ENCODE results near the gene NRL. TPM values are rescaled to one million over a fixed set of nuclear protein-coding genes. Genes with fewer than 3 reads are reported as not detected.

The NRL gene
- total RNA-seq, 1 donor from 2014 or later = 1.6 TPM

DNA sequence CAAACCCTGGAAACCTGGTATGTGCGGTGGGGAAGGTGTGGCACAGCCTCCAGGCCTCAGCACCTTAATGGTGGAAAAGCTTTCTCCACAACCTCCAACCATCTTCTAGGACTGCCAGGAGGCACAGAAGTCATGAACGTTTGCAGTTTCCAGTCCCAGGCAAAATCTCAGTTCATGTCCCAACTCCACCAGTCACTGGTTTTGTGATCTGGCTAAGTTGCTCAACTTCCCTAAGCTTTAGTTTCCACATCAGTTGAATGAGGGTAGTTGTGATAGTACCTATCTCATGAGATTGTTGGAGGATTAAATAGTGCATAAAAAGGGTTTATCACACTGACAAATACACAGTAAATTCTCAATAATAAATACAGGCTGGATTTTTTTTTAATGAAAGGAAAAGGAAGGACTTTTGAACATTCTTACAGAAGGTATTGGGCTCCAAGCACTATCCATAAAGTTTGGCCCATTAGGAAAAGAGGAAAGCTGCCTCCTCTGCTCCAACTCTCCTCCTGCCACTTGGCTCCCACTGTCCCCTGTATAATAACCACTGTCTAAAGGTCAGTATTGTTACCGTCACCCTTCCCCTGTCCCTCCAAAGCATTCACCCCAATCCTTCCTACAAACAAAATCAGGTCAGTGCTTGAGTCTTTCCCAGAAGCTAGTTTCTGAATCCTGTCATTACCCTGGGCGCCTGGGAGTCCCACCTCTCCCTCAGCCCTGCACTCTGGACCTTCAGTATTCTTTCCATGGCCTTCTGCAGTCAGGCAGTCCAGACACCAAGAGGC lies 14.4 kb downstream of the NRL start:
- no peak for DNase-seq (ENCODE audit: low read depth in 2 of 2)

DNA sequence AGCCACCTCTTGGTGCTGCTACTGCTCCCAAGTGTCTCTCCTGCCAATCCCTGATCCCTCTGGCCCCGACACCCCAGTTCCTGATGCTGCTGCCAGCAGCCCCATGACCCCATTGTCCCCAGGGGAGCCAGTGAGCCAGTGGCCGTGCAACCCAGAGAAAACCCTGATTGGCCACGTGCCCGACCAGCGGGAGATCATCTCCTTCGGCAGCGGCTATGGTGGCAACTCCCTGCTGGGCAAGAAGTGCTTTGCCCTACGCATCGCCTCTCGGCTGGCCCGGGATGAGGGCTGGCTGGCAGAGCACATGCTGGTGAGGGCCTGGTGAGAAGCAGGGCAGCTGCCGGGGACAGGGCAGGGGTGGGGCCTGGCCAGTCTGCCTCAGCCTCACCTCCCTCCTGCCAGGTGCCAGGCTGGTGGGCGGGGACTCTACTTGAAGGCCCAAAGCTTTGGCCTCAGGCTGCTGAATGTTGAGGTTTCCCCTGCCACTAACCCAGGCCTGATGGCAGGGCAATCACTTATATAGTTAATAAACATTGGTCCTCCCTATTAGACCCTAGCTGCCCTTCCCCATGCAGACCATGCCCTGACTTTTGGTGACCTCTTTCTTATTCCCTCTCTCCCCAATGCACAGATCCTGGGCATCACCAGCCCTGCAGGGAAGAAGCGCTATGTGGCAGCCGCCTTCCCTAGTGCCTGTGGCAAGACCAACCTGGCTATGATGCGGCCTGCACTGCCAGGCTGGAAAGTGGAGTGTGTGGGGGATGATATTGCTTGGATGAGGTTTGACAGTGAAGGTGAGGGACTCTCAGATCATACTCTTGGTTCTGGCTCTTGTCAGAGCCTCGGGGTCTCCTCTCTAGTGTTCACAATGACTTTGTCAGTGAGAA lies 15.6 kb downstream of the NRL start:
- no peak for DNase-seq (ENCODE audit: low read depth in 2 of 2)

DNA sequence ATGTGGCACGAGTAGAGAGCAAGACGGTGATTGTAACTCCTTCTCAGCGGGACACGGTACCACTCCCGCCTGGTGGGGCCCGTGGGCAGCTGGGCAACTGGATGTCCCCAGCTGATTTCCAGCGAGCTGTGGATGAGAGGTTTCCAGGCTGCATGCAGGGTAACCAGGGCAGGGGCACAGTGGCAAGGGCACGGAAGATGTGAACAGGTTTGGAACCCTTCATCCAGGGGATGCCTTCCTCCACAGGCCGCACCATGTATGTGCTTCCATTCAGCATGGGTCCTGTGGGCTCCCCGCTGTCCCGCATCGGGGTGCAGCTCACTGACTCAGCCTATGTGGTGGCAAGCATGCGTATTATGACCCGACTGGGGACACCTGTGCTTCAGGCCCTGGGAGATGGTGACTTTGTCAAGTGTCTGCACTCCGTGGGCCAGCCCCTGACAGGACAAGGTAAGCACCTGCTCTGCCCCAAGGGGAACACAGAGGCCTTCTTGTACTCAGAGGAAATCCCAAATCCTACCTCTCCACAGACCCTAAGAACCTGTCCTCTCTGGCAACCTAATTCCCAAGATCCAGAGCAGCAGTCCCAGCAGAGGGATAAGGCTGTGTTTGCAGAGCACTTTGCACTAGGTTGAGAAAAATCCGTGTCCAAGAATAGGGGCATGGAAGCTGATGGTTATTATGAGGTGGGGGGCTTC lies 16.4 kb downstream of the NRL start:
- DNase-seq (ENCODE audit: low read depth in 2 of 2) = no peak

DNA sequence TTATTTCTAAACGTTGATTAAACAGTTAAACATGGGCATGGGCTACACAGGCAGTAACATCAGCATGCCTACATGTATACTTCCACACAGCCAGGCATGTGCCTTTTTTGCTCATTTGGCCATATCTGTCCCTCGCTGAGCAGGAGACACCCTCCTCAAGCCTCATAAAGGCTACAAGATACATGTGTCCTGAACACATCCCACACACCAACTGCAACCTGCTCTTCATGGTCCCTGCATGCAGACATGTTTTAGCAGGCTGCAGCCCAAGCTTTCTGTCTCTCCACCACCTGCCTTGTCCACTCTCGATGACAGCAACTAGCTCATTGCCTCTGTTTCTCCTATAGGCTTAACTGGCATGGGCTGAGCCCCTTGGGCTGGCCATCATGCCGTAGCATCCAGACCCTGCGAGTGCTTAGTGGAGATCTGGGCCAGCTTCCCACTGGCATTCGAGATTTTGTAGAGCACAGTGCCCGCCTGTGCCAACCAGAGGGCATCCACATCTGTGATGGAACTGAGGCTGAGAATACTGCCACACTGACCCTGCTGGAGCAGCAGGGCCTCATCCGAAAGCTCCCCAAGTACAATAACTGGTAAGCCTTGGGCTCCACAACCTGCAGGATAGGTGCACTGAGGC lies 18.1 kb downstream of the NRL start:
- DNase-seq (ENCODE audit: low read depth in 2 of 2) = no peak

DNA sequence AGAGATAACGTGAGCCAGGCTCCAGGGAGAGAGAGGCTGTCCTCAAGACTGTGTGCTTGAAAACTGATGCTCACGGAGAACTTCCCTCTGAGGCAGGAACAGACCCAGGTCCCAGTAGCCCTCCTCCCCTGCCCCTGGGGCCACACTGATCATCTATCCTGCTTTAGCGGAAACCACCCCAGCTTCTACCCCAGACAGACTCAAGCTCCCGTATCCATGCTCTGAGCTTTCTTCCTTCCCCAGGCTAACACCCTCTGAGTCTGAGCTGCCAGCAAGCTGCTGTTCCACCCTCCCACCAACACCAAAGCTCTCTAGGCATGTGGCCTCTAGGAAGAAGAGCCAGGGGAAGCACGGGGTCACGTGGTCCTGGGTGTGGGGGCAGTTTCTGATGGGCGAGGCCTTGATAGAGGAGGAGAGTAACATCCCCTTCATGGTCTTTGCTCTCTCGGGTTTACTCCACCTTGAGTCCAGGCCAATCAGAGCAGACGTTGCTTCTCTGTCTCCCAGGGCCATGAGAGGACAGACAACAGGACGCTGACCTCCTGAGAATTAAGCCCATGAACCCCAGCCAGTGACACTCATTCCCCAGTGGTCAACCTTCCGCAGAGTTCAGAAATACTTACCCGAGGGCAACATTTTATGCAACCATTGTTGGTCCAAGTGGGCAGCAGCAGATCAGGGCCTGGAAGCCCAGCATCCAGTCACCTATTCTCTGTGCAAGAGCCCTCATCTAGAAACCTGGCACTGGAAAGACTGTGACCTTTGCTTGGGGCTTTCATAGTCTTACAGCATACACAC lies 19.3 kb downstream of the NRL start:
- peak in 1 of 2 donors; percentile 23 for DNase-seq (ENCODE audit: low read depth in 2 of 2)

DNA sequence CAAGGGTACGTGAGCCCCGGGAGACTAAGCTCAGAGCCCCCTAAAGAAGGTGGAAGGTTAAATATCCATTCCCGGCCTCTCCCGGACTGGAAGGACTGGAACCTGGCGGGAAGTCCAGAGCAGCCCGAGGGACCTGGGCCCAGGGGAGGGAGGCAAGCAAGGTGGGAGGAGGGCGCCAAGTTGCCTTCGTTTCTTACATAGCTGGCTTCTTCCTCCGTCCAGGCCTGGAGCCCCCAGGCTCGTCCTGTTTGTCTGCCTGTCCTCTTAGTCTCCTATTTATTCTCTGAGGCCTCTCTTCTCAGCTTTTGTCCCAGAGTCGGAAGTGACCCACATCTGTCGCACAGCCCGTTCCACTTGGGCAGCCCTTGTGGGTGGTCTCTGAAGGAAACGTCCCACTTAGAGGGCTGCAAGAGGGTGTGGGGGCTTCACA lies 19.9 kb downstream of the NRL start:
- peak in 1 of 2 donors; percentile 25 for DNase-seq (ENCODE audit: low read depth in 2 of 2)

DNA sequence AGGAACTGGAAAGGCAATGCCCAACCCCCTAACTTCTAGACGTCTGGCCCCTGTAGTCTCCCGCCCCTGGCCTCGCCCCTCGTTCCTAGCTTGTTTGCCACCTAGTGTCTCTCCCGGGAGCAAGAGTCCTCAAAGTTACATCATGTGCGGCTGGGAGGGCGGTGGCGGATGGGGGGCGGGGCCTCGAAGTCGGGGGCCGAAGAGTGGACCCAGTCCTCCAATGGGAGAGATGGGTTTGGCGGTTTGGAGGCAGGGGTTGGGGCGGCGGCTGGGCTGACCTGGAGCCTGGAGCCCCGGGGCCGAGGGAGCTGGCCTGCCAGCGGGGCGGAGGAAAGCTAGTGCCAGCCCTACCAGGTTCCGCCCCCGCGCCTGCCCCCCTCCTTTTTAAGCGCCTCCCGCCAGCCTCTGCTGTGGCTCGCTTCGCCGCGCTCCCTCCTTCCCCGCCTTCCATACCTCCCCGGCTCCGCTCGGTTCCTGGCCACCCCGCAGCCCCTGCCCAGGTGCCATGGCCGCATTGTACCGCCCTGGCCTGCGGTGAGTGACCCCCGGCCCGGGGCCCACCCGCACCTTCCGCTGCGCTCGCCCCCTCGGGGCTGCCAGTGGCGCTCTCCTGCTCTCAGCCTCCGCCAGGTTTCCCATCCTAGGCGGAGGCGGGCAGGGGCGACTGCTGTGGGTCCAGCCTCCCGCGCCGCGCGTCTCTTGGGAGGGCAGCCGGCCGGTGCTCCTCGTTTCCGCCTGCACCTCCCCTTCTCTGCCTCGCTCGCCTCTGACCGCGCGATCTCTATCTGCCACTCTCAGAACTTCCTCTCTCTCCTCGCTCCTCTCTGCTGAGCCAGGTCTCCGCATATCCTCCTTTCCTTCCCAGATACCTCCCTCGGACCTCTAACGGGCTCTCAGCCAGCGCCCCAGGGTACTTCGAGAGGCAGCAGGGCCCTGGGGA lies 20.6 kb downstream of the NRL start, which contains the start of gene PCK2:
PCK2 (plus strand) TSS at position 411 of the 940 bp plus-strand sequence; CDS start at position 506, 95 bp downstream.
- DNase-seq (ENCODE audit: low read depth in 2 of 2) = peak; percentile 48 to 69

DNA sequence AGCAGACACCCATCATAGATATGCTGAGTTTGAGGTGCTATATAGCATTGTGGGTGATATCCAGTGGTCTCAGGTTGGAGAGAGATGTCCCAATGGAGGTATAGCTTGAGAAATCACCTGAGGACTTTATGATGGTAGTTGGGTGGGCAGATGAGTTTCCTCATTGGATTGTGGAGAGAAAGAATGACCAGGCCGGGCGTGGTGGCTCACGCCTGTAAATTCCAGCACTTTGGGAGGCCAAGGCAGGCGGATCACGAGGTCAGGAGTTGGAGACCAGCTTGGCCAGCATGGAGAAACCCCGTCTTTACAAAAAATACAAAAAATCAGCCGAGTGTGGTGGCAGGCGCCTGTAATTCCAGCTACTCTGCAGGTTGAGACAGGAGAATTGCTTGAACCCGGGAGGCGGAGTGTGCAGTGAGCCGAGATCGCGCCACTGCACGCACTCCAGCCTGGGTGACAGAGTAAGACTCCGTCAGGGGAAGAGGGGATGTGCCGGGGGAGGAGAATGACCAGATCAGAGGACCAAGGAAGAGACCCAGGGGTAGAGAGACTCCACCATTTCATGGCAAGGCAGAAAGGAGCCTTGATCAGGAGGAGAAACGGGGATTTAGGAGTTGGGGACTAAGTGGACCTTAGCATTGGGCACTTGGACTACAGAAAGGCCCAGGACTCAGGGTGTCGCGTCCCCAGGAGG lies 21.4 kb downstream of the NRL start:
- no peak for DNase-seq (ENCODE audit: low read depth in 2 of 2)

DNA sequence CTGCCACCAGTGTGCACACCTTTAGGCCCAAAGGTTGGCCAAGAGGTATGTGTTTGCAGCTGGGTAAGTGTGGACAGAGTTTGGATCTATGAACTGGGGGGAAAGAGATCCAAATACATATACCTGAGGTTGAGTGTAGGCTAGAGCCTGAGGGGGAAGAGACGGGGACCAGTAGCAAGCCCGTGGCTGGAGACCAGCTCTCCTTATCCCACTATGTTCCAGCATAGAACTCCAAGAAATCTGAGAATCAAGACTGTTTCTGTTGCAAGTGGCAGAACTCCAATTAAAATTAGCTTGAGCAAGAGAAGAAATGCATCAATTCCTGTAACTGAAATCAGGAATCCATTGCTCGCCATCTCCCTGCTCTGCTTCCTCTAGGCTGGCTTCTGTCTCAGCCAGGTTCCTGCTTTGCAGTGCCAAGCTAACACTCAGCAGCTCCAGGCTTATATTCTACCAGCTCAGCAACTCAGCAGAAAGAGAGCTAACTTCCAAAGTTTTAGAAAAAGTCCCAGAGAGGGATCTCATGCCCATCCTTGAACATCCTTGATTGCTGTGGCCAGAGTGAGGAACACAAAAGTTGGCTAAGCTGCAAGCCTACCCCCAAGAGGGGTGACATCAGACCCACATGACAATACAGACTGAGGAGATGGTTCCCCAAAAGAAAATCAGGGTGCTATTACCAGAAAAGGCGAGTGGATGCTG lies 22.1 kb downstream of the NRL start:
- no peak for DNase-seq (ENCODE audit: low read depth in 2 of 2)

DNA sequence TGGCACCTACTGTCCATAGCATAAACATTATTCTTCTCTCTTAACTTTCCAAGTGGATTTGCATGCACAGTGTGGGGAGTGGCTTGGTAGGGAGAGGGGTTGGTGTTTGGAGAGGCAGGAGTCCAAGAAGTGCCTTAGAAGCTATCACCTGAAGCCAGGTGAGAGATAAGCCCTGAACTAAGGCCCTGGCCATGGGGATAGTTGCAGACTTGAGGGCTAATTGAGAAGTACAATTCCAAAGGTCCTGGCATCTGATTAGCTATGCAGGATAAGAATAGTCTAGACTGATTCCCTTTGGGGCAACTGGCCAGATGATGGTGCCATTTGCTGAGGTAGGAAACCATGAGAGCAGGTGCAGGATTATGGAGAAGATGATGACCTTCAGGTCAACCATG lies 22.6 kb downstream of the NRL start:
- DNase-seq (ENCODE audit: low read depth in 2 of 2) = no peak

DNA sequence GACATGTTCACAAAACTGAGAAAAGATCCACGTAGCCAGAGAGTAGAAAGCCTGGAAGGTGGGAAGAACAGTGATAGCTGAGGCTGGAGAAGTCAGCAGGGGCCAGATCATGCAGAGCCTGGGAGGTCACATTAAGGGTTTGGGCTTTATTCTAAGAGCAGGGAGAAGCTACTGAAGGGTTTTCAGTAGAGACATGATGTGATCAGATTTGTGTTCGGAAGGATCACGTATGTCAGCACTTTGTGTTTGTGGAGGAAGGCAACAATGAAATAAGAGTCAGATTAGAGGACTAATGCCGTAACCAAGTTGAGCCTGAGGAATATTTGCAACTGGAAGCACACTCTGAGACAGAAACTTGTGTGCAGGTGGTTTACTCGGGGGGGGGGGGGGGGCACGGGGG lies 24.9 kb downstream of the NRL start:
- DNase-seq (ENCODE audit: low read depth in 2 of 2) = no peak

DNA sequence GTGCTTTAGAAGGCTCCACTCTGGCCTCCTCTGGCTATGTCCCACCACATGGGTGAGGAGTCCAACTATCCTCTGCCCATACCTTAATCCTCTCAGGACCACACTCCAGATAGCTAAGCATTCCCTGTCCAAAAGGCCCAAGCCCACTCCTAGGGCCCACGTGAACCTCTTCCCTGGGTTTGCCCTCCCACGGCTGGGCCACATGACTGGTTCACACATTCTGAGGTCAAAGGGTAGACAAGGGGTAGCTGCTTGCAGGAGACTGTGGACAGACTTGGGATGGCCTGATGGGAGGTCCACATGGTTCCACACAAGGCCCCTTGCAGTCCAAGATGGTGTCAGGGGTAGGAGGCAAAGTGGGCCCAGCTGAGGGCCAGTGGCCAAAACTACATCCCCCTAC lies 26.7 kb downstream of the NRL start:
- DNase-seq (ENCODE audit: low read depth in 2 of 2) = no peak

DNA sequence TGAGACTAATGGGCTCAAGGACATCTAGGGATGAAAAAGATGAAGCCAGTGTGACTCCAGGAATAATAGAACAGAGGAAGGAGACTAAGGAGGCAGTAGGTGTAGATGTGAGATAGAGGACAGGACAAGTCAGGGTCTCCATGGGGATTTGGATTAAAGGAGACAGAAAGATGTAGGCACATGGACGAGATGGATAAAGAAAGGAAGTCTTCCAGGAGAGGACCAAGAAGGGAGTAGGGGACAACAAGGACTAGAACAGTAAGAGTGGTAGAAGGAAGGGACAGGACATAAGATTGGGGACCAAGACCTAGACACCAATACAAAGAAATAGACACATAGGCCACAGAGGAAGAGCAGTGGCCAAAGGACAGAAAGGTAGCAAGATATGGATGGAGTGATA lies 27.7 kb downstream of the NRL start:
- no peak for DNase-seq (ENCODE audit: low read depth in 2 of 2)

DNA sequence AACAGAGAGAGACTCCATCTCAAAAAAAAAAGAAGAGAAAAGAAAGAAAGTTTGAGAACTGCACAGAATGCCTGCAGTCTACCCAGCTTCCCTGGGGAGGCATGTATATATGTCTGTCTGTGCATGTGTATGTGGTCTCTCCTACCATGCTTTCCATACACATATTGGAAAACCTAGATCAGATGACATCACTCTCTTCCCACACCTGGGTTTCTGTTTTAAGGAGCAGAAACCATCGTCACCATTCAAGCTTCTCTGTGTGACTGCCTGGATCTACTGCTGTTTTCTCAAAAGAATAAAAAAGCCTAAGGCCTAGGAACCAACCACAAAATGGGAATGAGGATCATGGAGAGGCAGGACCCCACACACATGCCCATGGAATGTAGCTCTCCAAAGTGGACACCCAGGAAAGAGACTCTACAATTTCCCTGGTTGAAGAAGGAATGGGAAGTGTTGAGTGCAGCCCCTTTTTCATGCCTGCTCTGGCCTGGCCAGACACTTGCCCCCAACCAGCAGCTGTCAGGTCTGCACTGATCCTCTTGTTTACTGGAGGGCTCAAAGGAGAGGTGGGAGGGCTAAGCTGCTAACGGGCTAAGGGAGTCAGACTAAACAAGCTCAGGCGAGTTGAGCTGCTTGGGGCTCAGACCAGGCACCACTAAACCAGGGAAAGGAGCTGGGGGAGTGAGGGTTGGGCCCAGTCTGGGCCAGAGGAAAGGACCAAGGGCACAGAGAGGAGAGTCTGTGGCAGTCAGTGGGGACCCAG lies 28.4 kb downstream of the NRL start:
- DNase-seq (ENCODE audit: low read depth in 2 of 2) = no peak

DNA sequence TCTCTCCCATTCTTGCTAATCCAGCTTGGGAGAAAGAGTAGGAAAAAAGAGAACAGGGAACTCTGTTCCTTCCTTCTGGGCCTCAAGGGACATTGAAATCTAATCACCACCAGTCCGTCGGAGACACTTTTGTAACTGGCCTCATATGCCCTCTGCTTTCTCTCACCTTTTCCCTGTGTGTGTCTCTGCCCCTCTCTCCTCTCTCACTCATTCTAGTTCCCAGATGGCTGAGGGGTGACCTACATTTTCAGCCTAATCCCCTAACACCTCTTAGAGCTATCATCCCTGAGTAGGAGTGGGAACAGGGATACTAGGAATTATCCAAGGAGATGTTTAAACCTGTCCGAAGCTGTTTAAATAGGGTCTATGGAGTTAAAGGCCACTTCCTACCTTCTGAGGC lies 29.5 kb downstream of the NRL start:
- DNase-seq (ENCODE audit: low read depth in 2 of 2) = no peak

DNA sequence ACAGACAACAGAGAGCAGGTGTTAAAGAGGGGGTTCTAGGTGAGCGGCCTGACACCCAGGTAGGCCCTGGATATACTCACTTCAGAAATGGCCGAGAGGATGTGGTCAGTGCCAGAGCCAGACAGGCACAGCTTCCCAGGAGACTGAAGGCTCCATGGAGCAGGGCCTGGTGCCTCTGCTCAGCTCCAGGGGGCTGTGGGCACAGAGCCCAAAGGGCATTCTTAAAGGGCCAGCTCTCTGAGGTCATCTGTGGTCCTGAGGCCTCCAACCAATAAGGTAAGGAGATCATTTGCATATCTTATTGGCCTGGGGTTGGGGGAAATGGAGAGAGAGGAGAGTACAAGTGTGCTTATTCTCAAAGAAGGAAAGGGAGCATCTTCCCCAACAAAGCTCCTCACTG lies 30.3 kb downstream of the NRL start:
- no peak for DNase-seq (ENCODE audit: low read depth in 2 of 2)

DNA sequence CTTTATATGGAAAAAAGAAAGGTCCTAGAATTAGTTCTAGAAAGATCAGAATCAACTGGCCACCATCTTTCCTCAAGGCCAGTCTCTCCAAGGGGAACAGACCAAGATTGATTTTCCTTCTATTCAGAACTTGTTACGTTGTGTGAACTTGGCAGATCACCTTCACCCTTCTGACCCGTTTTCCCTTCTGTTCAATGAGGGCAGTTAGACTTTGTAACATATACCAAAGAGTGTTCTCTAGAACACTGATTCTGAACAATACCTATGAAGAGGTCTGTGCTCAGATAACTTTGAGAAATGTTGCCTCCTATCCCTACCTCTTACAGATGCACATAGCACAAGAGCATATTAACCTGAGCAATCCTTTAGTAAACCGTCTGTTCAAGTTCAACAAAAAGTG lies 31.3 kb downstream of the NRL start:
- DNase-seq (ENCODE audit: low read depth in 2 of 2) = no peak

Data from lung microvascular endothelial cell (primary cell).